Measurements from ENCODE around the gene GABRR3.

GRCh38 chr3:98032904-98033303, 2.2 kb downstream of the GABRR3 start:
- no peak for TF ChIP-seq CTCF (conservative IDR thresholded peaks at IDR 0.05; ENCODE audit: low read depth, low read length)
- TF ChIP-seq EZH2 (IDR thresholded peaks at IDR 0.05; ENCODE audit: low read length, unreplicated experiment), result no peak
- no peak for TF ChIP-seq EZH2phosphoT487 (IDR thresholded peaks at IDR 0.05; ENCODE audit: borderline replicate concordance, low read length)

Data from PC-3 (cell line).